Measurements from ENCODE around the gene RAB11FIP3.
A peak's percentile ranks its signal among the peaks of the same experiment; 100 is the strongest.
"Not testable (repeated sequence)": the region's sequence is repeated elsewhere in the genome, so short reads cannot be mapped to it uniquely, and the experiment has no call there.

Gene RAB11FIP3

DNA sequence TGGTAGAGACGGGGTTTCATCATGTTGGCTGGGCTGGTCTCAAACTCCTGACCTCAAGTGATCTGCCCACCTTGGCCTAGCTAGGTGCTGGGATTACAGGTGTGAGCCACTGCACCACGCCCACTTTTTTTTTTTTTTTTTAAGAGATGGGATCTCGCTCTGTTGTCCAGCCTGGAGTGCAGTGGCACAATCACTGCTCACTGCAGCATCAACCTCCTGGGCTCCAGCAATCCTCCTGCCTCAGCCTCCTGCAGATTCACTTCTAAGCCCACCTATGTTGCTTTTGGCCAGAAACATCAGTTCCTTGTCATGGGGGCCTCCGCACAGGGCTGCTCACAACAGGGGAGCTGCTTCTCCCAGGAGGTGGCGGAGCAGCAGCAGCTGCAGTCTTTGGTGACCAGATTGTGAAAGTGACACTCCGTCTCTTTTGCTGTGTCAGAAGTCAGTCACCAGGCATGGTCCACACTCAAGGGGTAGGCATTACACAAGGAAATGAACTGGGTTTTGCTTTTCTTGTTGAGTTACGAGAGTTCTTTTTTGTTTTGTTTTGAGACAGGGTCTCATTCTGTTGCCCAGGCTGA, 32.9 kb upstream of the RAB11FIP3 start:
- no peak for DNase-seq

DNA sequence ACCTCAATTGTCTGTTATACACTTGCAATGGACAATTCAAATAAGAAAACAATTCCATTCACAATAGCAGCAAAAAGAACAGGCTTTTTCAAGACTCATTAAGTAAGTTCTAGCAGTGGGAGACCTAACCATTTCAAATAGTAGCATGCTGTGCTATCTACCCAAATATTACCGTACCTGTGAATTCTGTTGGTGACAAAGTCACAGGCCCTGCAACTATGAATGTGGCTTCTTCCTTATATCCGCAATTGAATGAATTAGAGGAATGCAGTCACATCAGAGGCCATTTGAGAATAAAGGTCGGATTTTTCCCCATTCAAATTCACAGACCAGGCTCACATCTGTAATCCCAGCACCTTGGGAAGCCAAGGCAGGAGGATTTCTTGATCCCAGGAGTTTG, 29.2 kb upstream of the RAB11FIP3 start:
- peak; percentile 11 for DNase-seq

DNA sequence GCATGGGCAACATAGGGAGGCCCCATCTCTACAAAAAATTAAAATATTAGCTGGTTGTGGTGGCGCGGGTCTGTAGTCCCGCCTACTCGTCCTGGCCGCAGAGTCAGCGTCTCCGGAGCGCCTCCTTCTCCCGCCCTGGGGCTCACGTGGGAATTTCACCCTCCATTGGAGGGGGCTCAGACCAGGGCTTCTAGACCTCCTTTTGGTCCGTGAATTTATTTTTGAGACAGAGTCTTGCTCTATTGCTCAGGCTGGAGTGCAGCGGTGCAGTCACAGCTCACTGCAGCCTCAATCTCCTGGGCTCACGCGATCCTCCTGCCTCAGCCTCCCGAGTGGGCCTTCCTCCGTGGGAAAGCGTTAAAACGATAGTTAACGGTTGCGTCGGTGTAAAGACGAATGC, 28.8 kb upstream of the RAB11FIP3 start:
- DNase-seq: no peak

DNA sequence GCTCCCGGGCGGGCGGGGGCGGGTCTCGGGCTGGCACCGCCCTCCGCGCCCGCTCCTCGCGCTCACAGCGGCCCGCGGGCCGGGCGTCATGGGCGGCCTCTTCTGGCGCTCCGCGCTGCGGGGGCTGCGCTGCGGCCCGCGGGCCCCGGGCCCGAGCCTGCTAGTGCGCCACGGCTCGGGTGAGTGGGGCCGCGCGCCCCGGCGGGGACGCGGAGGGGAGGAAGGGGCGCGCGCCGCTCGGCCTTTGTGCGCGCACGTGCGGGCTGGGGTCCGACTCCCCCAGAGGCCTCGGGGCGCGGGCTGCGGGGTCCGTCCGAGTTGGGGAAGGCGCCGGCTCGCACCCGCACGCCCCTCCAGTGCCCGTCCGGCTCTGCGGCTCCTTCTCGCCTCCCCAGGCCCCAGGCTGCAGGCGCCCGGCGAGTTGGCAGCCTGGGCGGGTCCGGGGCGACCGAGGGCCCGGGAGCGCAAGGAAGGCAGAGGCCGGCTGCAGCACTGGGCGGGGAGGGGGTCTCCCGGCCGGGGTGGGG, 28.3 kb upstream of the RAB11FIP3 start, which contains the start of gene NME4:
Gene NME4, plus strand, starts transcription at position 65 of the 527 bp plus-strand sequence. Its CDS starts 24 bp downstream, at position 89.
- DNase-seq: no peak

DNA sequence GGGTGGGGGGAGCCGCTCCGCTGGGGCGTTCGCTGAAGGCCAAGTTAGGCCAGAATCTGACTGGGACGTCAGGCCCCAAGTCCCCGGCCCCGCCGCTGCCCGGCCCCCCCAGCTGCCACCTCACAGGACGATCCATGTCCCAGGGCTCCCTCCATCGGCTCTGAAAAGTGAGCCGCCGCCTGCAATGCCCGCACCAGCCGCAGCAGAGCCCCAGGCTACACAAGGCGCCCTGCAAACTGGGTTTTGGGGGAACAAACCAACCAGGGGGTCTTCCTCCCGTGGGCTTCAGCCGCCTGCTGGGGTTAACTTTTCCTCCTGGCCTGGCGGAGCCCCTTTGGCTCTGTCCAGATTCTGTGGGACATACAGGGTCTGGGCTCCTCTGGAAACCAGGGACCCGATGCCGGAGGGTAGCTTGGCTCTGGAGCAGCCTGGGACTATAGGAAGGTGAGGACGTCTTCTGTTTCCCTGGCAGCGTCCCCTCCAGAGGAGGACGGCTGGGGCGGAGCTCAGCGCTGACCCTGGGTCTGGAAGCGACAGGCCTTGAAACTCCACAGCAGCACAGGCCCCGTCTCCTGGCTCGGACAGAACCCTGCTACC, 27.6 kb upstream of the RAB11FIP3 start:
- no peak for DNase-seq

DNA sequence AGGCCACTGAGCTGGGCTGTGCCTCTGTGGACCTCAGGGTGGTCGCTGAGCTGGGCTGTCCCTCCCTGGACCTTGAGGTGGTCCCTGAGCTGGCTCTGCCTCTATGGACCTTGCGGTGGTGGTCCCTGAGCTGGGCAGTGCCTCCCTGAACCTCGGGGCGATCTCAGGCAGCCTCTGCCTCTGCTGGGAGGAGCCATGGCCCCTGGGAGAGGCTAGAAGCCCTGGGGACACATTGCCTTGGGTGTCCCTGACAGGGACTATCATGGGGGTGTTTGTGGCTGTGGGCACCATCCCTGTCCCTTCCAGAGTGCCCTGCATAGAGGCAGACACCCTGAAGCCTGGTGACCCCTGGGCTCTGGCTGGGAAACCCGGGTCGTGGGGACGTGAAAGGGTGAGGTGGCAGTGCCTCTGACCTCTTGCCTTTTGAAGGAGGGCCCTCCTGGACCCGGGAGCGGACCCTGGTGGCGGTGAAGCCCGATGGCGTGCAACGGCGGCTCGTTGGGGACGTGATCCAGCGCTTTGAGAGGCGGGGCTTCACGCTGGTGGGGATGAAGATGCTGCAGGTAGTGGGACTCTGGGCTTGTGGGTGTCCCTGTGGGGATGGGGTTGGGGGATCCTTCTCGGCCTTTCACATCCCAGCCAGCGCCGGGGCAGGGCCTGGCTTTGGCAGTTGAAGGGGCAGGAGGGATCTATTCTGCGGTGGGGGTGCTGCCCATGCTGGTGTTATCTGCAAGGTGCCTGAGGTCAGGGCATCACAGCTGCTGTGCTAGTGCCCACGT, 26.7 kb upstream of the RAB11FIP3 start:
- DNase-seq: no peak

DNA sequence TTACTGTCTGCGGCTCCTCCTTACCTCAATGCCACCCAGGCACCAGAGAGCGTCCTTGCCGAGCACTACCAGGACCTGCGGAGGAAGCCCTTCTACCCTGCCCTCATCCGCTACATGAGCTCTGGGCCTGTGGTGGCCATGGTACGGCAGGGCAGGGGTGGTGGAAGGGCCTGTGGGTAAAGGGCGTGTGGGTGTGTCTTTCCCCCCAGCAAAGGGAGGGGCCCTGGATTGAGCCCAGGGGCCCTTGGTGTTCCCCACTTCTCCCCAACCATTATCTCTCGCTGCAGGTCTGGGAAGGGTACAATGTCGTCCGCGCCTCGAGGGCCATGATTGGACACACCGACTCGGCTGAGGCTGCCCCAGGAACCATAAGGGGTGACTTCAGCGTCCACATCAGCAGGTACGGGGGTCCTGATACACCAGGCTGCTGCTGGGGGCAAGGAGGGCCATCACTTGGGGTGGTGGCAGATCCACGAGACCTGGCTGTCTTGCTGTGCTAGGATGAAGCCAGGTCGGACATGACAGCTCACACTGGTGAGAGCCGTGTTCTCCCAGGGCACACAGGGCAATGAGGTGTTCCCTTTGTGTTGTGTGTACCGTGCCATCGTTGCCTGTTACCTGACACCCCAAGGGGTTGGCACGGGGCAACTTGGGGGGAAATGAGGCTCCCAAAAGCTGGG, 26.0 kb upstream of the RAB11FIP3 start:
- DNase-seq: no peak

DNA sequence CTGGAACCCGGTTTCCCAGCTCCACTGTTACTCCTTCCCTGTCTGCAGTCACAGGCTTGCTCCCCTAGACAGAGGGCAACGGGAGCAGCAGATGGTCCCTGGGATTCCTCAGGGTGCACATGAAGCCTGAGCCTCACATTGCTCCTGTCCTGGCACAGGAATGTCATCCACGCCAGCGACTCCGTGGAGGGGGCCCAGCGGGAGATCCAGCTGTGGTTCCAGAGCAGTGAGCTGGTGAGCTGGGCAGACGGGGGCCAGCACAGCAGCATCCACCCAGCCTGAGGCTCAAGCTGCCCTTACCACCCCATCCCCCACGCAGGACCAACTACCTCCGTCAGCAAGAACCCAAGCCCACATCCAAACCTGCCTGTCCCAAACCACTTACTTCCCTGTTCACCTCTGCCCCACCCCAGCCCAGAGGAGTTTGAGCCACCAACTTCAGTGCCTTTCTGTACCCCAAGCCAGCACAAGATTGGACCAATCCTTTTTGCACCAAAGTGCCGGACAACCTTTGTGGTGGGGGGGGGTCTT, 25.3 kb upstream of the RAB11FIP3 start:
- no peak for DNase-seq

DNA sequence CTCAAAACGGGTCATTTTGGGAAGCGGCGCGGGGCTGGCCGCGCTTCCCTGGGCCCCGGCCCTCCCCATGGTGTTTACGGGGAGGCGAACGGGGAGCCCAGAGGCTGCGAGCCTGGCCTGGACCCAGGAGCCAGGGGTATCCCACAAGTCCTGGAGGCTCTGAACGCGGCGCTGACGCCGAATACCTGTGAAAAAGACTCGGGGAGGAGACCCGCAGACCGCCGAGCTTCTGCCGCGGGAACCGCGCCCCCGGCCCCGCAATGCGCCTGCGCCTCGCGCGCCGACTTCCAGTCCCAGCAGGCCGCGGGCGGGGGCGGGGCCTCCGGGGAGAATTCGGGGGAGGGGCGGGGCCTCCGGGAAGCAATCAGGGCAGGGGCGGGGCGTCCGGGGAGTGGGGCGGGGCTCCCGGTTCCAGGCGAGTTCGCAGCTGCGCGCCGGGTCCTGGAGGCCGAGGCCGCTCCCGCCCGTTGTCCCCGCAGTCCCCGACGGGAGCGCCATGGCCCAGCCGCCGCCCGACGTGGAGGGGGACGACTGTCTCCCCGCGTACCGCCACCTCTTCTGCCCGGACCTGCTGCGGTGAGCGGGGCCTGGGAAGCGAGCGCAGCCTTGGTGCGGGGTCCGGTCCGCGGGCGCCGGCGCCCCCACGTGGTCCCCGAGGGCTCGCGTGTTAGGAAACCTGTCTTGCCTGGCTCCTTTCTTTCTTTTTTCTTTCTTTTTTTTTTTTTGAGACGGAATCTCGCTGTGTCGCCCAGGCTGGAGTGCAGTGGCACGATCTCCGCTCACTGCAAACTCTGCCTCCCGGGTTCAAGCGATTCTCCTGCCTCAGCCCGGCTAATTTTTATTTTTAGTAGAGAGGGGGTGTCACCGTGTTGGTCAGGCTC, 23.7 kb upstream of the RAB11FIP3 start, which contains the start of gene DECR2:
Gene DECR2, plus strand, starts transcription at position 418 of the 881 bp plus-strand sequence. Its CDS starts 79 bp downstream, at position 497.
- DNase-seq: peak; percentile 68

DNA sequence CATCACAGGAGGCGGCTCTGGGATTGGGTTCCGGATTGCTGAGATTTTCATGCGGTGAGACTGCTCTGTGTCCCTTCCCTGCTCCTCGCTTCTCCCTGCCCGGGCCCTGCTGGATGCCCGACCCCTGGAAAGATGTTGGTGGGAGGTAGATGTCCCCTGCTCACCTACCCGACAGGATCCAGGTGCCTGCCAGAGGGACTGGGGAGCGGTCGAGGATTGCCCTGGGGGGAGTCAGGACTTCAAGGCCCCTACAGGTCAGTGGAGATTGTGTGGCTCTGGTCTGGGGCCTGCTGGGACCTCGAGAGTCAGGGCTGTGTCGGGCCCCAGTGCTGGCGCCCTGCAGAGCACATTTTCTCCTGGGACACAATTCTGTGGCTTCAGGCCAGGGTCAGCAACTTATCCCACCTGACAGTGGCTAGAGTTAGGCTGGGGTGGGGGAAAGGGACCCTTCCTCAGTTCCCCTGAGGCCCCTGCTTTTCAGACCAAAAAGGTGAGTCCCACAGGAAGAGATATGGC, 20.4 kb upstream of the RAB11FIP3 start:
- DNase-seq: no peak

DNA sequence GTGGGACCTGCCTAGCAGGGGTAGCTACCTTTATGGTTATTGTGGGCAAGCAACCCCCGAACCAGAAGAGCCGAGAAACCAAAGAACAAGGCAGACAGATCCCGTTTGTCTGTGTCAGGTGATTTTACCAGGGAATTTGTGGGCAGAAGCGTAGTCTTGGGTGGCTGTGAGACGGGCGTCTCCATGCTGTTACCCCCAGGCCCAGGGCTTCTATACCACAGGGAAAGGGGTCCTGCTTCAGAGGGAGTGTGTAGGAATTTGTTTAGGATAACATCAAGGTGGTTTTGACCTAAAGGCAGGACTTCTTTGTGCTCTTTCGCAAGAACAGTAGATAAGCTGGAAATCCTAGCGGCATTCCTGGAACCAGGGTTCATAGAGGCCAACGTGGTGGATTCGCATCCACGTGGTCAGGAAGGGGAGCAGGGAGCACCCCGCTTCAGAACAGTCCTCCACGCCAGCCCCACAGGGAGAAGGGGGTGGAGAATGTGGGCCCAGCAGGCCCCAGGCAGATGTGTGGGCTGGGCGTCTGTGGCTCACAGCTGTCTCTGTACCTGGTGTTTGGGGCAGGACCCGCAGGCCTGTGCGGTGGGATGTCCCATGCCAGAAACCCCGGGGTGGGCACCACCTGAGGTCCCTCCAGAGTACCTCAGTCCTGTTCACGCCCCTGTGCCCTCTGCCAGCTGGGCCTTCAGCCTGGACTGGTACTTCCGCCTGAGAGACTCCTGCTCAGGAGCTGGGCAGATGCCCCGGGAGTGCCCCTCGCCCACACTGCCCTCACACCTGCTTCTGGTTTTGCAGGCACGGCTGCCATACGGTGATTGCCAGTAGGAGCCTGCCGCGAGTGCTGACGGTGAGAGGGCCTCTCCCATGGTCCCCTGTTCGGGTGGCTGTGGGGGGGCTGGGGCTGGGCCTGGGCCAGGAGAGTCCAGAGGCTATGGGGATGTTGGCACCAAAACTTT, 19.6 kb upstream of the RAB11FIP3 start:
- DNase-seq: no peak

DNA sequence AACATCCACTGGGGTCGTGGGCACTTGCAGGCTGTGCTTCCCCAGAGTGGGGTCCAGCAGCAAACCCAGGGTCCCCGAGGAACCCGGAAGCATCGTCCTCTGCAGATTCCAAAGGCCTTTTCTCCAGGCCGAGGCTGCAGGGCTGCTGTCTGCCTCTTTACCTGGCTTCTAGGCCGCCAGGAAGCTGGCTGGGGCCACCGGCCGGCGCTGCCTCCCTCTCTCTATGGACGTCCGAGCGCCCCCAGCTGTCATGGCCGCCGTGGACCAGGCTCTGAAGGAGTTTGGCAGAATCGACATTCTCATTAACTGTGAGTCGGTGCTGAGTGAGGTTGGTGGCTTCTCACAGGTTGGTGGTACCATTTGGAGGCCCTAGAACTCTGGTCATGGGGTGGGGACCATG, 18.2 kb upstream of the RAB11FIP3 start:
- no peak for DNase-seq

DNA sequence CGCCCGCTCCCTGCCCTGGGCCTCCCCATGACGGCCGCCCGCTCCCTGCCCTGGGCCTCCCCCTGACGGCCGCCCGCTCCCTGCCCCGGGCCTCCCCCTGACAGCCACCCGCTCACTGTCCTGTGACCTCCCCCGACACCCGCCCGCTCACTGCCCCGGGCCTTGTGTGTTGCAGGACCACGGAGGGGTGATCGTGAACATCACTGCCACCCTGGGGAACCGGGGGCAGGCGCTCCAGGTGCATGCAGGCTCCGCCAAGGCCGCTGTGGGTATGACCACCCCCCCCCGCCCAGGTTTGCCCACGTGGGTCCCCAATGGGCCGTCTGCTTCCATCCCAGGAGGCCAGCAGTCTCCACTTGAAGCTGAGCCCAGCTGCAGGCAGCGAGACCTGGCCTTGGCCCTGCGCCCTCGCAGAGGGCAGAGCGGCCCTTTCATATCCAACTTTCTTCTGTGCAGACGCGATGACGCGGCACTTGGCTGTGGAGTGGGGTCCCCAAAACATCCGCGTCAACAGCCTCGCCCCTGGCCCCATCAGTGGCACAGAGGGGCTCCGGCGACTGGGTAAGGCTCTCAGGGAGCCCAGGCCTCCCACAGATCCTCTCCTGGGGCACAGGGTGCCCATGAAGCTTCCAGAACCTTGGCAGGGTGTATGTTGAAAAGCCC, 14.8 kb upstream of the RAB11FIP3 start:
- DNase-seq: no peak

DNA sequence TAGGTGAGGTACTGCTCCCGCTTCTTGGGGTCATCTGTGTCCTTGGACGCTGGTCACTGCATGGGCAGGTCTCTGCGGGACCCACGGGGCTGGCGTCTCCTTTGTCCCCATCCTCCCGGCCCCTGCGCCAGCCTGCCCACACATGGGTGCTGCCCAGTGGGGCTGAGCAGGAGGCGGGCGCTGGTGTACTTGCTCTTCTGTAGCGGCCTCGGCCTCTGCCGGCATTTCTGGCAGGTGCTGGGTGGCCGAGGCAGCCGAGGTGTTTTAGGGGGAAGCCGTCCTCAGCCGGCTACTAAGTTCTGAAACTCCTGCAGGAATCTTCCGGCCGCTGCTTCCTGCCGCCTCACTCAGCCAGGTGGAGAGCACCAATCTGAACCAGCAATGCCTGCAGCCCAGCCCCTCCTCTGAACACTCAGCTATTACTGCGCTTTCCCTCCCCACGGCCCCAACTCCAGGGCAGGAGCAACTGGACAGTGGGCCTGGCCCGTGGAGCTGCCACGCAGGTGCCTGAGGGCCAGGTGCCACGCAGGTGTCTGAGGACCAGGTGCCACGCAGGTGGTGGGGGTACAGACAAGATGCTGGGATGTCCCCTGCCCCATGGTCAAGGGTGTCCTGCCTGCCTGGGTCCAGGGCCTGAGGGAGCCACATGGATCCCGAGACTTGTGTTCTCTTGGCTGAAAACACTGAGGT, 13.7 kb upstream of the RAB11FIP3 start:
- no peak for DNase-seq

DNA sequence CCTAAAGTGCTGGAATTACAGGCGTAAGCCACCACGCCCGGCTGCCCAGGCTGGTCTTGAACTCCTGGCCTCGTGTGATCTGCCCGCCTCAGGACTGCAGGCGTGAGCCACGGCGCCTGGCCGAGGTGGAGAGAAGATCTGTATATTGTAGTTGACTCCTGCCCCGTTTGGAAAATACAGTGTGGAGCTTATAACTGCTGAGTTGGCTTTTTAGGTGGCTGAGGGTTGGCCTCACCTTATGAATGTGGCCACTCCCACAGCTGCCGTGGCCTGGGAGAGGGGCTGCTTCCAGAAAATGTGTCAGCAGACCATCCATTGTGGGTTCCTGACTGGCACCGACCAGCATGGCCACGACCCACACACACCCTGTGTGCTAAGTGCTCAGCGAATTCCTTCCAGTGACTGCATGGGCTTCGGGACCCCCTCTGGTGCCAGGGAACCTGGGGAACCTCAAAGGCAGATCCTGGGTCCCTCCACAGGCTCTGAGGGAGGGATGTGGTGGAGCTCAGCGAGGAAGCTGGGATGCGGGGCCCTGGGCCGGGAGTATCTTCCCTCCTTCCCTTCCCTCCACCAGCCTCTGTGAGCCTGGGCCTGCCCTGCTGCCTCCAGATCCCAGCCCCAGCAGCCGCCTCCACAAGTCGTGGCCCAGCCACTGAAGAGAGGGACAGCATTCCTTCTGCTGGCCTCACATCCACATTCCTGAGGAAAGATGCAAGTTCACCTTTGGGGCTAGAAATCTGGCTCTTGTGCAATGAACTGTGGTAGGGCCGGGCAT, 10.9 kb upstream of the RAB11FIP3 start:
- no peak for DNase-seq

DNA sequence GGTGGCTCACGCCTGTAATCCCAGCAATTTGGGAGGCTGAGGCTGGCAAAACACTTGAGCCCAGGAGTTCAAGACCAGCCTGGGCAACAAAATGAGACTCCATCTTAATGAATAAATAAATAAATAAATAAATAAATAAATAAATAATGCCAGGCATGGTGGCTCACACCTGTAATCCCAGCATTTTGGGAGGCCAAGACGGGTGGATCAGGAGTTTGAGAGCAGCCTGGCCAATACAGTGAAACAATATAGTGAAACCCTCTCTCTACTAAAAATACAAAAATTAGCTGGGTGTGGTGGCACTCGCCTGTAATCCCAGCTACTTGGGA, 10.3 kb upstream of the RAB11FIP3 start:
- DNase-seq: not testable (repeated sequence)

DNA sequence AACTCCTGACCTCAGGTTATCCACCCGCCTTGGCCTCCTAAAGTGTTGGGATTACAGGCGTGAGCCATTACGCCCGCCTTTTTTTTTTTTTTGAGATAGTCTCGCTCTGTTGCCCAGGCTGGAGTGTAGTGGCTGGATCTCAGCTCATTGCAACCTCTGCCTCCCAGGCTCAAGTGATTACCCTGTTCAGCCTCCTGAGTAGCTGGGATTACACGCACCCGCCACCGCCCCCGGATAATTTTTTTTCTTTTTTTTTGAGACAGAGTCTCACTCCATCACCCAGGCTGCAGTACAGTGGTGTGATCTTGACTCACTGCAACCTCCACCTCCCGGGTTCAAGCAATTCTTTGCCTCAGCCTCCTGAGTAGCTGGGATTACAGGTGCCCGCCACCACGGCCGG, 3.3 kb upstream of the RAB11FIP3 start:
- not testable (repeated sequence) for DNase-seq

DNA sequence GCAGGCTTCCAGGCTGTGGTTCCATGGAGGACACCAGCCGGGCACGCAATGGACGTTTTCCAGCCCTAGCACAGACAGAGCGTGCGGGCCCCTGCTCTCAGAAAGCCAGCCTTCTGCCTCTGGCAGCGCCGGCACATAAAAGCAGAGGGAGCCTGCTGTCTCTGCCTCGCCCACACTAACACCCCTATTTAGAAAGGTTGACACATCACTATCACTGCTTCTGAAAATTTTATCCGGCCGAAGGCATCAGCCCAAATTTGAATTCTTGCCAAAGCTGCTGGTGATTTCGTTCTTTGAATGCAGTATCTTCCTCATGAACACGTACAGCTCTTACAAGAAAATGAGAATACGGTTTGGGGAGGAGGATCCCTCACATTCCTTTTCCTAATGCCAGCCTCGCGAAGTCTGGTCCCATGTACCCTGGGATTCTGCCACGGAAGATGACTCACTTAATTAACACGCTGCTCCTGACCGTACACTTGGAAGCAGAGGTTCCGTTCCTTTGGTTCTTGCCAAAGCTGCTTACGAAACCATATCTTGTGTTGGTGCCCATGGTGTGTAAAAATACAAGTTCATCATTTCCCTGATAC, 1.3 kb upstream of the RAB11FIP3 start:
- DNase-seq: no peak
